GM18520 (cell line): Measurements from ENCODE around the gene TEK.
"Not testable (repeated sequence)": the region's sequence is repeated elsewhere in the genome, so short reads cannot be mapped to it uniquely, and the experiment has no call there.

ENCODE experiments used
- ATAC-seq: cut with Tn5 transposase; IDR thresholded peaks from one replicate; pipeline ENCODE4 v1.9.1; 2021; ENCODE audit not compliant: unreplicated experiment

The TEK gene

GRCh38 chr9:27210588-27210987 is 101.6 kb downstream of the TEK start:
- no peak for ATAC-seq

GRCh38 chr9:27212191-27212590 is 103.2 kb downstream of the TEK start:
- ATAC-seq = no peak

GRCh38 chr9:27212621-27213020 is 103.6 kb downstream of the TEK start:
- ATAC-seq = no peak

GRCh38 chr9:27227192-27227591 is 118.2 kb downstream of the TEK start:
- no peak for ATAC-seq

- ATAC-seq = not testable (repeated sequence)
Observed at GRCh38 chr9:27239648-27240047, 130.6 kb downstream of the TEK start.

- ATAC-seq = no peak
Observed at GRCh38 chr9:27247756-27248155, 138.7 kb downstream of the TEK start.

GRCh38 chr9:27248702-27249101 is 139.7 kb downstream of the TEK start:
- no peak for ATAC-seq

GRCh38 chr9:27258662-27259061 is 149.6 kb downstream of the TEK start:
- no peak for ATAC-seq

GRCh38 chr9:27260789-27261516 is 151.9 kb downstream of the TEK start:
- ATAC-seq = no peak

GRCh38 chr9:27261517-27262211 is 152.6 kb downstream of the TEK start:
- ATAC-seq = no peak

GRCh38 chr9:27272103-27272502 is 163.1 kb downstream of the TEK start:
- ATAC-seq = no peak

GRCh38 chr9:27273186-27273585 is 164.2 kb downstream of the TEK start:
- ATAC-seq = no peak

- peak; percentile 33 for ATAC-seq
Observed at GRCh38 chr9:27276193-27277030, 167.4 kb downstream of the TEK start.

- ATAC-seq = no peak
Observed at GRCh38 chr9:27278374-27278773, 169.3 kb downstream of the TEK start.

- ATAC-seq = no peak
Observed at GRCh38 chr9:27279611-27280010, 170.6 kb downstream of the TEK start.
